GM18858 (cell line): ENCODE data around the gene MRLN.
"Not testable (repeated sequence)": the region's sequence is repeated elsewhere in the genome, so short reads cannot be mapped to it uniquely, and the experiment has no call there.

Source experiments
- ATAC-seq: cut with Tn5 transposase; IDR thresholded peaks from one replicate; pipeline ENCODE4 v1.9.1; 2021; ENCODE audit not compliant: unreplicated experiment

The MRLN gene

DNA sequence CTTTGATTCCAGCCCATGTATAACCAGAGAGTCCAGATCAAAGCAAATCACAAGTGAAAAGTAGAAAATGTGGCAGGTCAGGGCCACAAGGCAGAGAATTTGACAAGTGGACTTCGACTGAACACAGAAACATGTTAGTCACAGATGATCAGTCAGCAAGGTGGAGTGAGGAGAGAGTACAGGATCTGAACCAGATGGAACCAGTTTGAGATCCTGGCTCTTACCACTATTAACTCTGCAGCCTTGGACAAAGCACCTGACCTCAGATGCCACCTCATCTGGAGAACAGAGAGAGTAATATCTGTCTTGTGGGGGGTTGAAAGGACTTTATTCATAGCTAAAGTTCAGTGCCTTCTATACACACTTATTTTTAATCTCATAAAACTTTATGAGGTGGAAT is 4.4 kb downstream of the MRLN start:
- ATAC-seq: peak; percentile 79

DNA sequence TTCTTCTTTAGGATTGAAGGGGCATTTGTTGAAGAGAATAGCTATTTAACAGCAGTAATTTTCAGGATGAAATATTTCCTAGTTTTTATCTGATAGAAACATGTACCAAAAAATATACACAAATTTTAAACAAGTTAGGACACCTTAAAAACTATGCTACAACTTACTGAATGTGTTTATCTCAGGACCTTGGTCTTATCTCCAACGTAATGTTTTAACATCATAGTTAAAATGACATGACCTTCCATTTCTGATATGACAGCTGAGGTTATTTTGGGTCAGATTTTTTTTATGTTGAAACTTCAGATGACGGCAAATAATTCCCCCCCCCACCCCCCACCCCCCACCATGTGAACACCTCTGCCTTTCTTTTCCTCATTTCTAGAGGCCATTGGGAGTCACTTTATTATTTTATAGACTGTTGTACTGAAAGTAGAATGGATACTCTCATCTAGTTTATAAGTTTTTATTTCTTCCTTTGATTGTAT is 8.0 kb downstream of the MRLN start:
- no peak for ATAC-seq

DNA sequence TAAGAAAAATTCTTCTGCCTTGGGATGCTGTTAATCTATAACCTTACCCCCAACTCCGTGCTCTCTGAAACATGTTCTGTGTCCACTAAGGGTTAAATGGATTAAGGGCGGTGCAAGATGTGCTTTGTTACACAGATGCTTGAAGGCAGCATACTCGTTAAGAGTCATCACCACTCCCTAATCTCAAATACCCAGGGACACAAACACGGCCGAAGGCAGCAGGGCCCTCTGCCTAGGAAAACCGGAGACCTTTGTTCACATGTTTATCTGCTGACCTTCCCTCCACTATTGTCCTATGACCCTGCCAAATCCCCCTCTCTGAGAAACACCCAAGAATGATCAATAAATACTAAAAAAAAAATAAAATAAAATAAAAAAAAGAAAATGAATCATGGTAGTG is 8.5 kb downstream of the MRLN start:
- not testable (repeated sequence) for ATAC-seq

DNA sequence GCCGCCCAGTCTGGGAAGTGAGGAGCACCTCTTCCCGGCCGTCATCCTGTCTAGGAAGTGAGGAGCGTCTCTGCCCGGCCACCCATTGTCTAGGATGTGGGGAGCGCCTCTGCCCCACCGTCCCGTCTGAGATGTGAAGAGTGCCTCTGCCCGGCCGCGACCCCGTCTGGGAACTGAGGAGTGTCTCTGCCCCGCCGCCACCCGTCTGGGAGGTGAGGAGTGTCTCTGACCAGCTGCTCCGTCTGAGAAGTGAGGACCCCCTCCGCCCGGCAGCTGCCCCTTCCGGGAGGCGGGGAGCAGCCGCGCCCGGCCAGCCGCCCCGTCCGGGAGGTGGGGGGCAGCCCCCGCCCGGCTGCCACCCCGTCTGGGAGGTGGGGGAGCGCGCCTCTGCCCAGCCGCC is 9.1 kb downstream of the MRLN start:
- ATAC-seq: not testable (repeated sequence)

DNA sequence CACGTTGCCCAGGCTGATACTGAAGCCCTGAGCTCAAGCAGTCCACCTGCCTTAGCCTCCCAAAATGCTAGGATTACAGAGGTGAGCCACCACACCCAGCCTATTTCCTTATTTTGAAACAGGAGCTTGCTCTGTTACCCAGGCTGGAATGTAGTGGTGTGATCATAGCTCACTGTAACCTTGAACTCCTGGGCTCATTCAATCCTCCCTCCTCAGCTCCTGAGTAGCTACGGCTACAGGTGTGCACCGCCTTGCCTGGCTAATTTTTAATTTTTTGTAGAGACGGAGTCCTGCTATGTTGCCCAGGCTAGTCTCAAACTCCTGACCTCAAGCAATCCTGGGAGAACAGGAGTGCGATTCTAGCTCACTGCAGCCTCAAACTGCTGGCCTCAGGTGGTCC is 11.7 kb downstream of the MRLN start:
- no peak for ATAC-seq

DNA sequence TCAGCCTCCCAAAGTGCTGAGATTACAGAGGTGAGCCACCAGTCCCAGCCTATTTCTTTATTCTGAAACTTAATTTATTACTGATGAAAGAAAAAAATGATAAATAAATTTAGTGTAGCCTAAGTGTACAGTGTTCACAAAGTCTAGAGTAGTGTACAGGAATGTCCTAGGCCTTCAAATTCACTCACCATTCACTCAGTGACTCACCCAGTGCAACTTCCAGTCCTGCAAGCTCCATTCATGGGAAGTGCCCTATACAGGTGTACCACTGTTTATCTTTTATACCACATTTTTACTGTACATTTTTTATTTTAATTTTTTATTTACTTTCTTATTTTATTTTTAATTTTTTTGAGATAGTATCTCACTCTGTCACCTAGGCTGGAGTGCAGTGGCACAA is 12.2 kb downstream of the MRLN start:
- ATAC-seq: no peak

DNA sequence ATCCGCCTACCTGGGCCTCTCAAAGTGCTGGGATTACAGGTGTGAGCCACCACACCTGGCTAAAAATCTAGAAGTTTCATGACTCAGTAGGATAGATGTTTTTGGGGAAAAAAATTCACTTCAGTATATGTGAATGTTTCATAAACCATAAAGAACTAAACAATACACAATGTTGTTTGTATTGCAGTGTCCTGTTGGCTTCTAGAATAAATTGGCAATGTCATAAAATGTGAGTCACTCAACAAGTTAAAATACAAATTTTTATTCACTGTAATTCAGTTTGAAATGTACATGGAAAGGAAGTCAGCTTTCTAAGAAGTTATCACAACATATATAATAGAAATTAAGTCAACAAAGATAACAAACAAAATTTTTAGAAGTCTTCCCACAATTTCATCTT is 16.5 kb downstream of the MRLN start:
- ATAC-seq: no peak

DNA sequence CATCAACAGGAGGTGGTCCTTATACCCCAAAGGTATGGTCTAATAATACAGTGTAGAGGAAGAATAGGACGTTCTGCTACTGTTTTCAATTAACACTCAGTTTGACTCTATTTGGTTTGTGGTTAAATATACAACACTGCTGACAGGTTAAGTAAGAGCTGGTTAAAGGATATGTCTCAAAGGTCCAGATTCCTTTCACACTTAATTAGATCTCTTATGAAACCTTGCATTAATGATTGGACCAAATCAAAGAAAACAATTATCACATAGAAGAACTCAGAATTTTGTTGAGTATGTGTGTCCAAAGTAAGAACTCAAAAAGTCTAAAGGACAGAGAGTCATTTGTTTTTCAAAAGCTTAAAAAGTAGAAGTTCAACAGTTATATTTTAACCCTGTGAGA is 18.0 kb downstream of the MRLN start:
- no peak for ATAC-seq

DNA sequence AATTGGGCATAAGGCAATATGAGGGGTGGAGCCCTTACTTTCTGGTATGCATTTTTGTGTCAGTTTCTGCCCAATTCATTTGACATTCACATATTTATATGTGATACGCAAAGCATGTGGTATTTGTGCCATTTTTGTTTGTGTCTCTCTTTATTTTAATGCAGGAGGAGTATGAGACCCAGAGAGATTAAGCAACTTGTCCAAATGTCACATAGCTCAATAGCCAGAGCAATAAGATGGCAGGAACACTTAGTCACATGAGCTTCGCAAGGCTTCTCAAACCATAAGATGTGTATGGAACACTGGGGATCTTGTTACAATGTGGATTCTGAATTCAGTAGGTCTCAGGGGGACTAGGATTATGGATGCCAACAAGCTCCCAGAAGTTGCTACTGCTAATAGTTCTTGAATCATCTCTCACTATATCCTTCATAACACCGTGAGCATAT is 19.2 kb downstream of the MRLN start:
- ATAC-seq: no peak

DNA sequence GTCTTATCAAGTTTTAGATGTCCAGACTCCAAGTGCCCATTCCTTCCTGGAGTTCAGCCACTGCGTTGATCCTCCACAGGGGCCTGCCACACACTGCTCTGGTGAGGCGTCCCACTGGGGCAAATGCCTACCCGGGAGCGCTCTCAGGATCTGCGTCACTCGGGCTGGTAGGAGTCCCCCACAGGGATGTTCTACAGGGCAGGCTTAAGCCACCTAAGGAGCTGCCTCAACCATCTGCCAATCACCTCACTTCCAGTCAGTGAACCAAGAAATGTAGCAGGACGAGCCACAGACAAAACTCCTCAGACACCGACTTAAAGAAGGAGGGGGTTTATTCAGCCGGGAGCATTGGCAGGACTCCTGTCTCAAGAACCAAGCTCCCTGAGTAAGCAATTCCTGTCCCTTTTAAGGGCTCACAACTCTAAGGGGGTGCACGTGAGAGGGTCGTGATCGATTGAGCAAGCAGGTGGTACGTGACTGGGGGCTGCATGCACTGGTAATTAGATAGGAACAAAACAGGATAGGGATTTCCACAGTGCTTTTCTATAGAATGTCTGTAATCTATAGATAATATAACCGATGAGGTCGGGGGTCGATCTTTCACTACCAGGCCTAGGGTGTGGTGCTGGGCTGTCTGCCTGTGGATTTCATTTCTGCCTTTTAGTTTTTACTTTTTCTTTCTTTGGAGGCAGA is 19.8 kb downstream of the MRLN start:
- not testable (repeated sequence) for ATAC-seq

DNA sequence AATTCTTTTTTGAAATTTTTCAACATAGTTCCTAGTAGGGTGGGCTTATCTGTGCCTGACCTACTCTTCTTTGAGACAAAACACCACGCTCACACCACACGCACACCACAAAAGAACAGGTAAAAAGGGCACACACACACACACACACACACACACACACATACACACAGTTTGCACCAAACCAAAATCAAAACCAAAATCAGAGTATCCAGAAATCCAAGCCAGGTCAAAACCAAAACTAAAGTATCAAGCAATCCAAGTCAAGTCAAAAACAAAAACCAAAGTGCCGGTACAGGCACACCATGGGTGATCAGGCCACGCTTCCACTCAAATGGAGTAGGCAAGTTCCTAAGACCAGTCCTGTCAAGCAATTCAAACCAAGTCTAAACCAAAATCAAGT is 20.4 kb downstream of the MRLN start:
- not testable (repeated sequence) for ATAC-seq

DNA sequence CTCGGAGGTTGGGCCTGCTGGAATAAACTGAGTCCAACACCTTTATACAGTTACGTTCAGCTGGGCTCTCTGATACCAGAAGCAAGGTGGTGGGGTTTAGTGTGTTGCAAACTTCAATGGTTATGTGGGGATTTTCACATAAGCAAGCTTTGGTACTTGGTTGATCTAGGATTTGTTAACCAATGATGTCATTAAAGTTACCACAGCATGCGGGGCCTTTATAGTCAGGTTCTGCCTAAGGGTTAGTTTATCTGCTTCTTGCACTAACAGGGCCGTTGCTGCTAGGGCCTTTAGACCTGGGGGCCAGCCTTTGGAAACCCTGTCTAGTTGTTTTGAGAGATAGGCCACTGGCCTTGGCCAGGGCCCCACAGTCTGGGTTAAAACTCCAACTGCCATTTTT is 24.1 kb downstream of the MRLN start:
- not testable (repeated sequence) for ATAC-seq

DNA sequence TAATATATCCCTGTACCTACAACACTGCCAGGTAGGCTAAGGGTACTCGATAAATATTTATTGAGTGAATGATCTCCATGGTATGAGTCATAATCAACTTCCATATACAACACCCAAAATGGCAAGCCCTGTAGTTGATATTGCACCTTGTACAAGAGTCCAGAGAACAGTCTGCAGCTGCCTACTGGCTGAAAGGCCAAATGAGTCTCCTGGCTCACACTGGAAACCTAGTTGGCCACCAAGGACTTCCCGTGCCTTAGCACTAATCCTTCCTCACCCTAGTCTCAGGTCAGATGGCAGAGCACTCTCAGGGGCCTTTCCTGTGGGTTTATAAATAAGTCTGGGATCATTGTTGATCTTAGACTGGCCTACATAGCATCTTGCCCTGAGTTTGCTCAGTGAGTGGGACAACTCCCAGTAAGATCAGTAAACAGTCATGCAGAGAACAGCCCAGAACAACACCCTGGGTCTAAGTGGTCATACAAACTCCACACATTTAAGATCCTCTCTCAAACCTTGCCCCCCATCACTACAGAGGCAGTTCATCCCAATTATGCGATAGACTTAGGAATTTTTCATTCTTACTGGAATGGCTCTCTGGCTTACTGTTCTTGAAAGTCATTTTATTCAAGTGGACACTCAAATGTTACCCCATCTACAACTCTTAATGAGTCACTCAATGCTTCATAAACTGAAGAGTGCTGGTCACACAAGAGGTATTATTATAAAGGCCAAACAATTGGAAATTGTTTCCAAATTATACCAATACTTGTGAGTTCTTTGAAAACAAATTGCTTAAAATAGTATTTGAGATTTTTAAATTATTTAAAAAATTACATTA is 28.9 kb downstream of the MRLN start:
- ATAC-seq: no peak

DNA sequence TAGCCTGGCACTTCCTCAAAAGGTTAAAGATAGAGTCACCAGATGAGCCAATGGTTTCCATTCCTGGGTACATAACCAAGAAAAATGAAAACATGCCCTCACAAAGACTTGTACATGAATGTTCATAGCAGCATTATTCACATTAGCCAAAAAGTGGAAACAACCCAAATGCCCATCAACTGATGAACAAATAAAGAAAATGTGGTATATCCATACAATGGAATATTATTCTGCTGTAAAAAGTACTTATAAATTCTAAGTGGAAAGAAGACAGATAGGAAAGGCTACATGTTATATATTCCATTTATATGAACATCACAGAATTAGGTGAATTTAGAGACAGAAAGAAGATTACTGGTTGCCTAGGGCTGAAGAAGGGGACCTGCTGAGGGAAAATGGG is 32.9 kb downstream of the MRLN start:
- ATAC-seq: no peak

DNA sequence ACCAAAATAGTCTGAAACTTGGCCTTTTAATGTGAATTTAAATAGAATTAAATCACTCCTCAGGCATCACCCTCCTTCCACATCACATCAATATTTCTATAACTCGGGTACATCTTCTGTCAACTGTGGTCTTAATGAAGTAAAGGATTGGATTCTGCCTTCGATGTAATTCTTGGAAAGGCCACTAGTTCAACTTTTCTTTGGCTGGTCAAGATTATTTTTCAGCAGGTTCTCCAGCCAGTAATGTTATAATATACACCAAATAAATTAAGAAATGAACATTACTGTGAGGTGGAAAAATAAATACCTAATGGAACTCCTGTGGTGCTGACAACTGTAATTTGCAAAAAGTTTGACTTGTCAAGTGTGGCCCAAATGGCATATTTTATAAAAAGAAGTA is 33.9 kb downstream of the MRLN start:
- no peak for ATAC-seq

DNA sequence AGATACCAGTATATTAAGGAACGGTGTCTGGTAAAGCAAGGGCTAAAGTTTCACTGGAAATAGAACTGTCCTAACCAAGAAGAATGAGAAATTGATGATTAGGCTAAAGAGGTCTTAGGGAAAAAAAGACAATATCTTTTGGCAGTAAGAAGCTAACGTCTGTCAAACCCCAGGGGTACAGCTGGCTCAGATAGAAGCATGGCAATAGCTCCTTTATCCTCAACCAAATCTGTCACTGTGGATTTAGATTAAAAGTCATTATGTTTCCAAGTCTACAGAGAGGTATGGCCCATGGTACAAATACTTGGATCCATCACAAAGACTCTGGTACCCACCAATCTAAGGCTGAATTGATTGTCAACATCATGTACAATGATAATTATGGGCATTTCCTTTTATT is 35.0 kb downstream of the MRLN start:
- ATAC-seq: no peak

DNA sequence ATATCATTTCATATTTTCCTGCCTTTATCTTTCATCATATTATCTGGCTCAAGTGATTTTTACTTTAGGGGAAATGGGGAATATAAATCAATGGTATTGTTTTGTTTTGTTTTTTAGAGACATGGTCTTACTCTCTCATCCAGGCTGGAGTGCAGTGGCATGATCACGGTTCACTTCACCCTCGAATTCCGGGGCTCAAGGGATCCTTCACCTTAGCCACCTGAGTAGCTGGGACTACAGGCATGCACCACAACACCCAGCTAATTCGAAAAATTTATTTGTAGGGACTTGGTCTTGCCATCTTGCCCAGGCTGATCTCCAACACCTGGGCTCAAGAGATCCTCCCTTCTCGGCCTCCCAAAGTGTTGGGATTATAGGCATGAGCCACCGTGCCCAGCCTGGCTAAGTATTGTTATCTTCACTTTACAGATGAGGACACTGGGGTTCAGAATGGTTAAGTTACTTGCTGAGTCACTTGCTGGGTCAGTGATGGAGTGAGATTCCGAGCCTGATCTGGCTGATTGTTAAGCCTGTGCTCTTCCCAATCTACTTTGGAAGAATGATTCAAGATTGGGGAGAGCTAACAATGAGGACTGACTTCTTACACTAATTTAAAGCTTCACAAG is 39.9 kb downstream of the MRLN start:
- no peak for ATAC-seq

DNA sequence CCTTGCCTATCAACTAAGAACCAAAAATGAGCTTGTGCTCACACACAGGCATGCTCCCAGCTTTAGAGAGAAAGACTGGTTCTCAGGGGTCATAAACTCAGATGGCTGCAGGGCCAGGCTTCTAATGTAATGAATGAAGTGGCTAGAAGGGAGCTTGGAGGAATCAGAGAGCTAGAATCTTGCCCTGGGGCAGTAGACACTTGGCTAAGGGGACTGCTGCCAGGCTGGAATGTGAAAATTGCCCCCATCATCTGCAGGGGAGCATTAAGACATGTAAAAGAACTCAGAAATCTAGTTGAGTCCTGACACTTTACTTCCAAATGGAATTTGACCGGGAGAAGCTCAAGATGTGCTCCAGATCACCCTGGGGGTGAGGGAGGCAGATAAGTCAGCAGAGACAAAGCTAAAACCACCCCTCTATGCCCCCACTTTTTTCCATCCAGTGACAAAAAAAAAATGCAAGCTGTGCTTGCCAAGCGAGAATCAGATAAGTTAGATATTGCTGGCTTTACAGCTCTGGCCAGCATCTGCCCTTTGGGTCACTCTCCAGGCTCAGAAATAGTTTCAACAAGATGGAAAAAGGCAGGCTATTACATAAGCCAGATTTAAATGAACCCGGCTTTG is 41.3 kb downstream of the MRLN start:
- ATAC-seq: no peak

DNA sequence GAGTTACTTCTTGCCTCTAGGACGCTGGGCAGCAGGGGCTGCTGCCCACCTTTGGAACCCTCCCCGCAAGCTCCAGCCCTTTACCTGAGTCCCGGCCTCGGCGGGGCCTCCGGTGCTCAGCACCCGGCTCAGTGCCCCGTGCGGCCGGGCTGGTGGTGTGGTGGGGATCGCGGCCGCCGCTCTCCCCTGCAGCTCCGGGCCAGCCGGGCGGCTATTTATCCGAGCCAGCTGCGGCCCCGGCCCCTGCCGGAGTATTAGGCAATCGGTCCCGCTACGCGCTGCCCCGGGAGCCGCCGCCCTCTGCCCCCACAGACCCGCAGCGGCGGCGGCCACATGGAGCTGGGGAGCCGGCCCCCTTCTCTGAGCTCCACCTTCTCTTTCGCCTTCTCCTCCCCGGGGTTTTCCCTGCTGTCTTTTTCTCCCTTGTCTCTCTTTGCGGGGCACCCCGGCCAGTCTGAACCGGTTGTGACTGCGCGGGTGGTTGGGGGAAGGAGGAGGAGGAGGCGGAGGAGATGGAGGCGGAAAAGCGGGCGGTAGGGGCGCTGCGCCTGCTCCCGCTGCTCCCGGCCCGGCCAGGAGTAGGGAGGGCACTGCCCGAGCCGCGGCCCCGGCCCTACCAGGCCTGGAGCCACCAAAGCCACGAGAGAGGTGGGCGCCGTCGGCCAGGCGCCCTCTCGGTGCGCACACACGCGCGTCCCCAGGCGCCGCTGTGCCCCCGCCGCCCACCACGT is 43.7 kb downstream of the MRLN start, which contains the start of gene SLC16A9:
SLC16A9 (minus strand) TSS at position 456 of the 731 bp plus-strand sequence. CDS start 25,559 bp downstream, outside the sequence.
- ATAC-seq: peak; percentile 87

DNA sequence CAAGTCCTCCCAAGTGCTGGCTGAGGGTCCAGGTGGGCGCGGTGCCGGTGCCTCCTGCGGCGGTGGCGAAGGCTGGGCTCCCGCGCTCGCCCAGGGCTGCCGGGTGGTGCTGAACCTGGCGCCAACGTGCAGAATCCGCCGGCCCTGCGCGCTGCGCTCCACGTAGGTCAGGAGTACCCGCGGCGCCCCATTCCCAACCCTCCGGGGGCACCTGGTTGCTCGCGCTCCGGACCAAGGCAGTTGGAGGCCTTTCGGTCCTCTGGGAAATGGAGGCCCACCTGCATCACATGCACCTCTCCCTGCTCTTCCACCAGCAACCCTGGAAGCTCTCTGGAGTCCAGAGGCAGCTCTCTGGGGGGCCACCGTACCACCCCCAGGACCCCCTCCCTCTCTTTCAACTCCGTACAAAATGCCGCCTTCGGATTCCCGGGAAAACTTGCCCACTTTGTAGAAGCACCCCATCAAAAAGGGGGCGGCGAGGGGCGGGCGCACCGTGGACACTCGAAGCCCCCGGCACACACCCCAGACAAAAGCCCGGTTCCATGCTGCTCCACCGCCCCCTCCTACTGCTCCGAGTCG is 44.4 kb downstream of the MRLN start:
- no peak for ATAC-seq
